Activated CD8-positive, alpha-beta memory T cell treated with anti-CD3 and anti-CD28 coated beads for 36 hours (primary cell): ENCODE results near the gene PBRM1. TPM values are rescaled to one million over a fixed set of nuclear protein-coding genes. Genes with fewer than 3 reads are reported as not detected.
"Not testable (repeated sequence)": the region's sequence is repeated elsewhere in the genome, so short reads cannot be mapped to it uniquely, and the experiment has no call there.

Source experiments
- CTCF ChIA-PET: fragments of 350-600 bp; sonication (Branson Sonifier 250); formaldehyde crosslinking; loops from one replicate; lab custom pipeline; 2021; ENCODE audit warnings: antibody characterized with exemption; lab: Charles Lee
- POLR2A ChIA-PET: fragments of 350-600 bp; sonication (Branson Sonifier 250); formaldehyde crosslinking; loops from one replicate; lab custom pipeline; 2021; ENCODE audit warnings: antibody characterized with exemption; lab: Charles Lee
- total RNA-seq, 2 experiments: library from RNA; stranded (reverse); gene quantifications; one replicate each; pipeline ENCODE4 v1.2.3, GENCODE V29; 2021

Gene PBRM1
- total RNA-seq, 2 experiments from 2014 or later: 65.4 to 71.2 TPM

DNA sequence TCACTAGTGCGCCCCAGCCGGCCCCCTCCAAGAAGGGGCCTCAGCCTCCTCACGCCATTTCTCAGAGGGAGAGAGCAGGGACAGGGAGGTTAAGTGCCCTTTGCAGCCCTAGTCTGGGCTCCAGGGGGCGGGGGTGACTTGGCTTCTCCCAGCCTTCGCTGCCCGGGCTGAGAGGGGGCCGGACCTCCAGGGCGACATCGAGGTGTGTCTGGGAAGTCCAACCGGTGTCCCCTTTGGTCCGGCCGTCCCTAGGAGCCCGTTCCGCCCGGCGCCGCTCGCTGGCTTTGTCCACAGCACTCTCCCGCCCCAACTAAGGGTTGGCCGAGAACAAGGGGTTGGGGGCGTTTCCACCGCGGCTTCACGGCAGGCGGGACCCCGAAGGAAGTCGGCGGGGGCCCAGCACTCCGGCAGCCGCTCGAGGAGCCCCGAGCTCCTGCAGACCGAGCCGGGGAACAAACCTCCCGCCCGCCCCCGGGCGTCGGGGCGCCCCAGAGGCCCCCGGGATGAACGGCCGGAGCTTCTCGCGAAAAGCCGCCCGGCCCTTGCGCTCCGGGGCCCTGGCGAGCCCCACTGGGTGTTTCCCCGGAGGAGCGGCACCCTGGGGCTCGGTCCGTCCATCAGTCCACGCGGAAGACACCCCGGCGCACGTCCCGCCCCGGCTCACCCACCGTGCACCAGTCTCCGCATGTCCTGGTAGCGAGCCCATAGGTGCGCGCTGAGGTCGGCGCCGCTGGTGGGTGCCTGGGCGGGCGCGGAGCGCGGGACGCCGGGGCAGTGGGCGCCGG is 152.7 kb downstream of the PBRM1 start:
- POLR2A ChIA-PET: interaction anchor here (0.6 to 1.0 kb wide), 2 partner anchors 9 to 87 kb away, joined by 3 read pairs; no protein-coding TSS in a partner anchor
- CTCF ChIA-PET: no interaction called here

DNA sequence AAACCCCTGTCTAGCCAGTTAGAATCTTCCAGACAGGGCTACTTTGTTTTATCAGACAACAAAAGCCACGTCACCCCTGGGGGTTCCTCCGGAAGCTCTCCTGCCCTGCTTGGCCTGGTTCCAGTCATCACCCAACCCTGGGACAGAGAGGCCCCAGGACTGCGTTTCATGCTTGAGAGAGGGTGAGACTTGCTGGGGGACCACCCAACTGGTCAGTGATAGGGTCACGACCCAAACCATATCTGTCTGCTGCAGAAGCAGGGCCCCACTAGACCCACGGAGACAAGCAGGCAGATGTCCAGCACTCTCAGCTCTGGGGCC is 153.2 kb downstream of the PBRM1 start:
- ChIA-PET CTCF (no interaction called here), POLR2A (interaction anchor here (0.6 to 1.0 kb wide), 2 partner anchors 9 to 88 kb away, joined by 3 read pairs; no protein-coding TSS in a partner anchor)

- POLR2A ChIA-PET: no interaction called here
- CTCF ChIA-PET: no interaction called here
These were observed 153.7 kb downstream of the PBRM1 start for GRCh38 chr3:52531860-52532516.

DNA sequence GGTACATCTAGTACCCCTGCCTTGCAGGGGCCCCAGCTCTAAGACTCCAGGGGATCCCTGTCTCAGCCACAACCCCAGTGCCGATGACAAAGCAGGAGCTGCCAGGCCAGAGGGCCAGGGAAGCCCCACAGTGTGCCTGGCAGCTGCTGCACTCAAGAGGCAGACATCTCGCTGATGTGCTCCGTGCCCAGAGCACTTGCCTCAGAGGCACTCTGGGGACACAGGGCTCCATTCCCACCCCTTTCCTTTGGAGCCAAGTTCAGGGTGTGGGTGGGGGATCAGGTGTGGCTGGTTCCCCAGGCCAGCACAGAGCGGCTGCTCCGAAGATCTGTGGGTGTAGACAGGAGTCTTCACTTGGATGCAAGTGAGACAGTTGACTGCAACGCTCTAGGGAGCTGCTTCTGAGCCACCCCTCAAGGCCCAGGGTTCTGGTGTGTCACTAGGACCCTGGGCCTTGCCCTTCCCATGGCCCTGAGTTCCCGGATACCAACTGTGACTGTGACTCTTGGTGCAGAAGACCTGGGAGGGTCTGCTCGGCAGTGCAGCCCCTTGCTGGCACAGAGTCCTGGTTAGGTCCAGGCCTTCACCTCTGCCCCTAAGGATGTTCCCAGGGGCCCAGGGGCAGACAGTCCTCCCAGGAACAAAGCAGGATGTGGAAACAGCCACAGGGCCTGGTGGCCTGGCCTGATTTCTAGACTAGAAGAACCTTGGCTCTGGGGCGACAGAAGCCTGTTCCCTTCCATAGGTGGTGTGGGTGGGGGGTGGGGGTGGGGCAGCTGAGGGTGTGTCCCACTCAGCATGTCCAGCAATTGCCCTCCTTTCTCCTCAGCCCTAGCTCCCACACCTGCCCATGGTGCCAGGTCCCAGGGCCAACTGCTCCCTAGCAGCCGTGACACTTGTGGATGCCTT is 154.5 kb downstream of the PBRM1 start:
- ChIA-PET CTCF (interaction anchor here (1.2 kb wide), 1 partner anchor 132 kb away, joined by 3 read pairs; no protein-coding TSS in a partner anchor), POLR2A (no interaction called here)

DNA sequence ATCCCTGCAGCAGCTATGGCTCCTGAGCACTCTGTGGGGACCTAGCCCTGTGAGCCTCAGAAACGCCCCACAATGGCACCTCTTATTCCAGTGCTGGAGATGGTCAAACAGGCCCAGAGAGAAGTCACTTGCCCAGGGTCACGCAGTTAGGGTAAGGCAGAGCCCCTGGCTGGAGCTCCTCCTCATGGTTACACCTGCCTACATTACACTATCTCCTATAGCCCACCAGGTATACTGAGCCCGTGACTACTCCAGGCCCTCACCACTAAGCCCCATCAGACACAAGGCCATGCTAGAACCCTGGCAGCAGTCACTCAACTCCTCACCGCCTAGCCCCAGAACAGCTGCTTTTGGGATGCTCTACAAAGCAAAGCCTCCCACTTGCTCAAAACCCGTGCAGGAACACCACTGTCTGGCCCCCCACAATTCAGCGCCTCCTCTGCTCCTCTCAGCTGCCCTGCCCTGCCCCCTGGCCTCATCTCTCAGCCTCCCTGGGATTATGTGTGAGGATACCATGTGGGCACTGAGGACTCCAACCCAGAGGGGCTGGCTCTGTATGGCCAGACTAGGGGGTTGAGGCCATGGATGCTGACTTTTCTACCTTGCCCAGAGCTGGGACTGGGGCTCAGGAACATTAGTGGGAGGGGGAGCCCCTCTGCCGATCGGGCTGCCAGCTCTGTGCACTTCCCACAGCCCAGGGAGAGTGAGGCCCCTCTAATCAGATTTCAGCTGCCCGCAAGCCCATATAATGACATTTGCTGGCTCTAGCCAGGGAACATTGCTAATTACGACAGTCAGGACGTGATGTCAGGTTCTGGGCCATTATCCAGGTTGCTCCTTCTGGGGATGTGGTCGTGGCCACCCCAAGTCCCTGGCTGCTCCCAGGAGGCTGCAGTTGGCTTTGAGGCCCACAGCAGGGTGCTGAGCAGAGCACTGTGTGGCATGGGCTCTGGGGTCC is 156.1 kb downstream of the PBRM1 start:
- ChIA-PET POLR2A (interaction anchor here (0.6 kb wide), 1 partner anchor 19 kb away, joined by 4 read pairs; no protein-coding TSS in a partner anchor), CTCF (interaction anchor here (1.2 kb wide), 1 partner anchor 134 kb away, joined by 3 read pairs; no protein-coding TSS in a partner anchor)

DNA sequence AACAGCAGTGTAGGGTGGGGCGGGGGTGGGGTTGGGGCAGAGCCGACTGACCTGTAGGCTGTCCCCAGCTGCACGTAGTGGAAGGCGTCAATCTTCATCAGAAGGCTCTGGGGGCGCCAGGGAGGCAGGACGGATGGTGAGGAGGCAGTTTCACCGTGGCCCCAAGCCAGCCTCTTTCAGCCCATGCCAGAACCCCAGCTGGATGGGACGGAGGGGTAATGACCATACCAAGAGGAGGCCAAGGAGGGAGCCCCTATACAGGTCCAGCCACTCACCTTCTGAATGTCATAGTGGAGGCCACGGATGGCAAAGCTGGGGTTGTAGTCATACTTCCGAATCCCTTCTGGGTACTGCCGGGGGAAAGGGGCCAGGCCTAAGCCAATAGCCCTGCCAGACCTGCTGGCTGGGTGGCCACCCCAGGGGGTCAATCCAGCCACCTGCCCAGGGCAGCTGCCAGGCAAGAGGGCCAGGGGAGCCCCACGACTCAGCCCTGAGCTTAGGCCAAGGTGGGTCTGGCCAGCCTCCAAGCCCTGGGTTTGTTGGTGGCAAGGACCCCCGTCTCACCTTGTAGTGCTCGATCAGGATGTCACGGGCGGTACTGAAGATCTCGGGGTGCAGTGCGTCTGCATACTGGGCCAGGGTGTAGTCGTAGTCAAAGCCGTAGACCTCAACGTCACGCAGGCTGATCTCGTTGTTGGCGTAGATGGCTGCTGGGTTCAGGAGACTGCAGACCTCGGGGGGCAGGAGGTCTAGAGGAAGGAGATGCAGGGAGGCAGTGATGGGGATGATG is 156.9 kb downstream of the PBRM1 start:
- POLR2A ChIA-PET: interaction anchor here (0.6 kb wide), 1 partner anchor 20 kb away, joined by 4 read pairs; no protein-coding TSS in a partner anchor

GRCh38 chr3:52527732-52528585 is 157.8 kb downstream of the PBRM1 start:
- ChIA-PET POLR2A (no interaction called here), CTCF (interaction anchor here (0.6 kb wide), 1 partner anchor 103 kb away, joined by 3 read pairs; no protein-coding TSS in a partner anchor)

More for the DNA sequence above, 156.9 kb downstream of the PBRM1 start:
- CTCF ChIA-PET: no interaction called here

- CTCF ChIA-PET: interaction anchor here (0.6 kb wide), 1 partner anchor 102 kb away, joined by 3 read pairs; no protein-coding TSS in a partner anchor
- POLR2A ChIA-PET: interaction anchor here (1.1 kb wide), 1 partner anchor 9 kb away, joined by 3 read pairs; the partner anchor contains the start of gene UQCC5
These were observed 158.5 kb downstream of the PBRM1 start for GRCh38 chr3:52527039-52527731.

GRCh38 chr3:52526671-52527038 is 159.1 kb downstream of the PBRM1 start:
- POLR2A ChIA-PET: interaction anchor here (1.1 kb wide), 1 partner anchor 9 kb away, joined by 3 read pairs; the partner anchor contains the start of gene UQCC5
- CTCF ChIA-PET: not testable (repeated sequence)

GRCh38 chr3:52525680-52526561 is 159.8 kb downstream of the PBRM1 start:
- POLR2A ChIA-PET: interaction anchor here (1.1 kb wide), 1 partner anchor 10 kb away, joined by 3 read pairs; the partner anchor contains the start of gene UQCC5

GRCh38 chr3:52524752-52525679 is 160.7 kb downstream of the PBRM1 start:
- ChIA-PET POLR2A (no interaction called here), CTCF (interaction anchor here (0.9 kb wide), 1 partner anchor 44 kb away, joined by 3 read pairs; no protein-coding TSS in a partner anchor)

More at GRCh38 chr3:52525680-52526561, 159.8 kb downstream of the PBRM1 start:
- CTCF ChIA-PET: interaction anchor here (0.9 kb wide), 1 partner anchor 45 kb away, joined by 3 read pairs; no protein-coding TSS in a partner anchor

DNA sequence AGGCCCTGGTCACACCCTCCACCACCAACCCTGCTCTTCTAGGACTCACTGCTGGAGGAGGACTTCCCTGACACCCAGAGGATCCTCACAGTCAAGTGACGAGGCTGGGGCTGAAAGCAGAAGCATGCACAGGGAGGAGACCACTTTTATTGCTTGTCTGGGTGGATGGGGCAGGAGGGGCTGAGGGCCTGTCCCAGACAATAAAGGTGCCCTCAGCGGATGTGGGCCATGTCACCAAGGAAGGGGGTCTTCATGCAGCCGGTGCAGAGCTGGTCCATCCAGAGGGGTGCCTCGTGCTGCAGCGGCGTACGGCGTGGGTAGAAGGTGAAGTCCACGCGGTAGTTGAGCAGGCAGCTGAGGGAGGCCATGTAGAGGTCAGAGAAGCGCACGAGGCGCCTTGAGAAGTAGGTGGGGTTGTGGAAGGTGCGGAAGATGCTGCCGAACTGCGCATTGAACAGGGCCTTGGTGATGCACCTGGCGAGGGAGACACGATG is 161.4 kb downstream of the PBRM1 start:
- CTCF ChIA-PET: no interaction called here
- POLR2A ChIA-PET: no interaction called here
